ENCODE results near the gene SAMD9L. TPM values are rescaled to one million over a fixed set of nuclear protein-coding genes. Genes with fewer than 3 reads are reported as not detected.
"Not testable (repeated sequence)": the region's sequence is repeated elsewhere in the genome, so short reads cannot be mapped to it uniquely, and the experiment has no call there.

The SAMD9L gene
- total RNA-seq, 1 donor from 2014 or later = 64.4 TPM

DNA sequence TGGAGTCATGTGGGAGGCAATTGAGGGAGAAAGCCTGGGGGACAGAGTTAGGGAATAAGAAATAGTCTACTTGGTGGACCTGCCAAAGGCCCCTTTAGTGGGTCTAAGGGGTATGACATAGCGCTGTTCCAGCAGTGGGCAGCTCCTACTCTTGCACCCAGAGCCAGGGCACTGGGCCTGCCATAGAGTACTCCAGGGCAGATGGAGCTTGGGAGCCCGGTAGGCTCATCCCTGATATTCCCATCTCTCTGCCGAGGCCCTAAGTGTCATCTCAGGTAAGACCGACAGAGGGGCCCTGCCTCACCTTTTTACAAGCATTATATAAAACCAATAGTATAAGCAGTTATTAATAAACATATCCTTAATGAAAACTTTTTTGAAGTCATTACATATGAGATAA is 9.6 kb downstream of the SAMD9L start:
- peaks cover 42% of the 10 kb centered on the region for H3K9me3 ChIP-seq
- intact Hi-C loops (cut with DNase I) = no loop called here
- no peak overlapping the region for H3K4me3 ChIP-seq
- H3K27me3 ChIP-seq (ENCODE audit: low read depth) = no peaks in the 10 kb centered on the region
- ATAC-seq (no peak), DNase-seq (no peak)
- TF ChIP-seq, protein P1, sequence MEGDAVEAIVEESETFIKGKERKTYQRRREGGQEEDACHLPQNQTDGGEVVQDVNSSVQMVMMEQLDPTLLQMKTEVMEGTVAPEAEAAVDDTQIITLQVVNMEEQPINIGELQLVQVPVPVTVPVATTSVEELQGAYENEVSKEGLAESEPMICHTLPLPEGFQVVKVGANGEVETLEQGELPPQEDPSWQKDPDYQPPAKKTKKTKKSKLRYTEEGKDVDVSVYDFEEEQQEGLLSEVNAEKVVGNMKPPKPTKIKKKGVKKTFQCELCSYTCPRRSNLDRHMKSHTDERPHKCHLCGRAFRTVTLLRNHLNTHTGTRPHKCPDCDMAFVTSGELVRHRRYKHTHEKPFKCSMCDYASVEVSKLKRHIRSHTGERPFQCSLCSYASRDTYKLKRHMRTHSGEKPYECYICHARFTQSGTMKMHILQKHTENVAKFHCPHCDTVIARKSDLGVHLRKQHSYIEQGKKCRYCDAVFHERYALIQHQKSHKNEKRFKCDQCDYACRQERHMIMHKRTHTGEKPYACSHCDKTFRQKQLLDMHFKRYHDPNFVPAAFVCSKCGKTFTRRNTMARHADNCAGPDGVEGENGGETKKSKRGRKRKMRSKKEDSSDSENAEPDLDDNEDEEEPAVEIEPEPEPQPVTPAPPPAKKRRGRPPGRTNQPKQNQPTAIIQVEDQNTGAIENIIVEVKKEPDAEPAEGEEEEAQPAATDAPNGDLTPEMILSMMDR (IDR thresholded peaks at IDR 0.05) = no peak
- no peaks in the 10 kb centered on the region for H3K4me1 ChIP-seq
- no peak overlapping the region for H3K27ac ChIP-seq
- peaks cover 73% of the 10 kb centered on the region for H3K36me3 ChIP-seq

DNA sequence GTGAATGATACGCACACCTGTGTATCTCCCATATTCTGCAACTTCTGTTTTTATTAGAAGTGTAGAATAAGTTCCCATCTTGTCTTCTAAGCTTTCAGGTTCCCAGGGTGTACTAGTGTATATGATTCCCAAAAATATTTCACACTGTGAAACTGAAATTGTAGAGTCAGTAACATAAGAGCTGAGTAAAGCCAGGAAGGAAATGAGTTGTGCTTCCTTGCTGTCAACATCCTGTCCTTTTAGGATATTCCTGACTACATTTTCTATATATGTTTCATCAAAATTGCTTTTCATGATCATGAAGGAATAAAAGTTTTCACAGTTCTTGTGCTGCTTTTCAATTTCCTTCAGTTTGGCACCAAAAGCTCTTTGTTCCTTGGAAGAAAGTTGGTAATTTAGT is 15.2 kb downstream of the SAMD9L start:
- DNase-seq (no peak), ATAC-seq (no peak)
- Histone ChIP-seq H3K9me3 (peaks cover 73% of the 10 kb centered on the region), H3K36me3 (peaks cover 29% of the 10 kb centered on the region), H3K27ac (no peak overlapping the region), H3K27me3 (ENCODE audit: low read depth) (no peaks in the 10 kb centered on the region), H3K4me3 (no peak overlapping the region), H3K4me1 (no peaks in the 10 kb centered on the region)
- TF ChIP-seq, protein P1 (IDR thresholded peaks at IDR 0.05) = no peak
- intact Hi-C loops (cut with DNase I) = no loop called here

DNA sequence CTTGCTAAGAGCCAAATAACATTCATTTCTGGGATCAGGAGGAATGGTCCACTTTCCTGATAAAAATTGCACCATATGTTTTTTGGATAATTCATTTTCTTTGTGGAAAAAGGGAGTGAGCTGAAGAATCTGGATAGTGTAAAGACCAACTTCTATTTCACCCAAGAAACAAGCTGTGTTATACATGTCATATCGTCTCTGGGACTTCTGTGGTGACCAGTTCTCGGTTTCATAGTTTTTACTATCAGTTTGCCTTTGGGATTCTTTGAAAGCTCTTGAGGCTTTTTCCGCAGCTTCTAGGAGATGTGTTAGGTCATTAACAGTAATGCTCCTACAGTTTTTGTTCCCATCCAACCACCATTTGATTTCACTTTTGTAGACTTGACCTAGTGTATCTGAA is 16.0 kb downstream of the SAMD9L start:
- Histone ChIP-seq H3K27me3 (ENCODE audit: low read depth) (no peaks in the 10 kb centered on the region), H3K4me3 (no peak overlapping the region), H3K36me3 (peaks cover 24% of the 10 kb centered on the region), H3K4me1 (no peaks in the 10 kb centered on the region), H3K27ac (no peak overlapping the region), H3K9me3 (peaks cover 78% of the 10 kb centered on the region)
- ATAC-seq = no peak
- intact Hi-C loops (cut with DNase I) = no loop called here
- TF ChIP-seq, protein P1 (IDR thresholded peaks at IDR 0.05) = no peak
- no peak for DNase-seq

DNA sequence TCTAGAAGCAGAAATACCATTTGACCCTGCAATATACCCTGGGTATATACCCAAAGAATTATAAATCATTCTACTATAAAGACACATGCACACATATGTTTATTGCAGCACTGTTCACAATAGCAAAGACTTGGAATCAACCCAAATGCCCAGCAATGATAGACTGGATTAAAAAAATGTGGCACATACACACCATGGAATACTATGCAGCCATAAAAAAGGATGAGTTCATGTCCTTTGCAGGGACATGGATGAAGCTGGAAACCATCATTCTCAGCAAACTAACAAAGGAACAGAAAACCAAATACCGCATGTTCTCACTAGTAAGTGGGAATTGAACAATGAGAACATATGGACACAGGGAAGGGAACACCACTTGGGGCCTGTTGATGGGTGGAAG is 21.2 kb downstream of the SAMD9L start:
- peaks cover 42% of the 10 kb centered on the region for H3K9me3 ChIP-seq
- H3K27ac ChIP-seq; ATAC-seq; H3K27me3 ChIP-seq (ENCODE audit: low read depth); H3K4me3 ChIP-seq; DNase-seq; H3K36me3 ChIP-seq; intact Hi-C loops (cut with DNase I); H3K4me1 ChIP-seq: not testable (repeated sequence)

DNA sequence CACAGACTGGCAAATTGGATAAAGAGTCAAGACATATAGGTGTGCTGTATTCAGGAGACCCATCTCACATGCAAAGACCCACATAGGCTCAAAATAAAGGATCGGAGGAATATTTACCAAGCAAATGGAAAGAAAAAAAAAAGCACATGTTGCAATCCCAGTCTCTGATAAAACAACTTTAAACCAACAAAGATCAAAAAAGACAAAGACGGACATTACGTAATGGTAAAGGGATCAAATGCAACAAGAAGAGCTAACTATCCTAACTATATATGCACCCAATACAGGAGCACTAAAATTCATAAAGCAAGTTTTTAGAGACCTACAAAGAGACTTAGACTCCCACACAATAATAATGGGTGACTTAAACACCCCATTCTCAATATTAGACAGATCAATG is 24.7 kb downstream of the SAMD9L start:
- peaks cover 15% of the 10 kb centered on the region for H3K9me3 ChIP-seq
- H3K36me3 ChIP-seq; H3K4me1 ChIP-seq; H3K27me3 ChIP-seq (ENCODE audit: low read depth); H3K4me3 ChIP-seq; ATAC-seq; intact Hi-C loops (cut with DNase I); DNase-seq; H3K27ac ChIP-seq: not testable (repeated sequence)

DNA sequence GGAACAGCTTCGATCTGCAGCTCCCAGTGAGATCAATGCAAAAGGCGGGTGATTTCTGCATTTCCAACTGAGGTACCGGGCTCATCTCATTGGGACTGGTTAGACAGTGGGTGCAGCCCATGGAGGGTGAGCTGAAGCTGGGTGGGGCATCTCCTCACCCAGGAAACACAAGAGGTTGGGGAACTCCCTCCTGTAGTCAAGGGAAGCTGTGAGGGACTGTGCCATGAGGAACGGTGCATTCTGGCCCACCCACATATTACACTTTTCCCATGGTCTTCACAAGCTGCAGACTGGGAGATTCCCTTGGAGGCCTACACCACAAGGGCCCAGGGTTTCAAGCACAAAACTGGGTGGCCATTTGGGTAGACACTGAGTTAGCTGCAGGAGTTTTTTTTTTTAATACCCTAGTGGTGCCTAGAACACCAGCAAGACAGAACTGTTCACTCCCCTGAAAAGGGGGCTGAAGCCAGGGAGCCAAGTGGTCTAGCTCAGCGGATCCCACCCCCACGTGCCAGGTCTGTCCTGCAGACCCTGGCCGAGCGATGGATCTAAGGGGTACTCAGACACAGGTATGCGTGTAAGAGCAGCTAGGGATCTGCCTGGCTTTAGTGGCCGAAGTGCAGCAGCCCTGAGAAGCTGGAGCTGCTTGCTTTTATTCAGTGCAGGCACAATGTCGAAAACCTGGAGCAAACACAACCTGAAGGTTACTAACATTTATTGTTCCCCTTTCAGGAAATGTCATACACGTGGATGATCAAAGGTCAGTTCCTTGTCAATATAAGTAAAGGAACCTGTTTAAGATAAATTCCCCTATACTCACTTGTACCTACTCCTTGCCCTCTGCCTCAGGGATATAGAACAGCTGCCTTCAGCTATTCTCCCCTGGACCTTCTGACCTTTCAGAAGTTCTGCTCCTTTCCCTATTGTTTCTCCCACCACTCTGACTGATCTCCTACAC is 27.3 kb downstream of the SAMD9L start:
- intact Hi-C loops (cut with DNase I) = no loop called here
- Histone ChIP-seq H3K27ac (no peak overlapping the region), H3K27me3 (ENCODE audit: low read depth) (no peaks in the 10 kb centered on the region), H3K36me3 (no peaks in the 10 kb centered on the region), H3K4me3 (no peak overlapping the region), H3K4me1 (peaks cover 19% of the 10 kb centered on the region), H3K9me3 (no peaks in the 10 kb centered on the region)
- ATAC-seq (no peak), DNase-seq (no peak)
- TF ChIP-seq, protein P1 (IDR thresholded peaks at IDR 0.05) = no peak
